Glutamatergic neuron (in vitro differentiated cells): ENCODE measurements around the gene TIMM10. TPM values are rescaled to one million over a fixed set of nuclear protein-coding genes. Genes with fewer than 3 reads are reported as not detected.
A peak's percentile ranks its signal among the peaks of the same experiment; 100 is the strongest.

ENCODE experiments used
- DNase-seq: peaks from one replicate; pipeline ENCODE4 v3.0.0; 2022
- H3K27ac Mint-ChIP-seq: one replicate; pipeline ENCODE4 v1.8.0; 2020; ENCODE audit warnings: mild to moderate bottlenecking, mixed read lengths, inconsistent platforms; ENCODE audit not compliant: unreplicated experiment
- H3K27me3 Mint-ChIP-seq: one replicate; pipeline ENCODE4 v1.8.0; 2020; ENCODE audit warnings: mild to moderate bottlenecking, moderate library complexity, mixed read lengths, inconsistent platforms; ENCODE audit not compliant: unreplicated experiment
- H3K36me3 Mint-ChIP-seq: one replicate; pipeline ENCODE4 v1.8.0; 2020; ENCODE audit warnings: mild to moderate bottlenecking, mixed read lengths, inconsistent platforms; ENCODE audit not compliant: unreplicated experiment
- H3K4me1 Mint-ChIP-seq: one replicate; pipeline ENCODE4 v1.8.0; 2020; ENCODE audit warnings: mild to moderate bottlenecking, low read depth, mixed read lengths, inconsistent platforms; ENCODE audit not compliant: unreplicated experiment
- H3K4me3 Mint-ChIP-seq: one replicate; pipeline ENCODE4 v1.8.0; 2020; ENCODE audit warnings: mild to moderate bottlenecking, mixed read lengths, inconsistent platforms; ENCODE audit not compliant: unreplicated experiment
- H3K9me3 Mint-ChIP-seq: one replicate; pipeline ENCODE4 v1.8.0; 2020; ENCODE audit warnings: mild to moderate bottlenecking, moderate library complexity, mixed read lengths, inconsistent platforms; ENCODE audit not compliant: unreplicated experiment
- CTCF ChIP-seq: fragments of 200-600 bp; sonication (generic); IDR thresholded peaks from one replicate; pipeline ENCODE4 v1.5.0; 2021; ENCODE audit not compliant: partially characterized antibody, unreplicated experiment
- total RNA-seq: library from RNA; stranded (reverse); fragmentation: NEBNext Ultra II Directional; extraction: Animal tissue kit (Norgen Biotek cat#: 25700); gene quantifications from one replicate; pipeline ENCODE4 v1.2.1, GENCODE V29; 2021; ENCODE audit not compliant: unreplicated experiment

Gene TIMM10
- total RNA-seq, 1 donor from 2014 or later: 51.2 TPM

GRCh38 chr11:57513911-57514537 is 16.5 kb downstream of the TIMM10 start:
- peak overlapping the region; percentile 75 for H3K4me3 Mint-ChIP-seq
- H3K36me3 Mint-ChIP-seq: no peaks in the 10 kb centered on the region
- H3K27ac Mint-ChIP-seq: no peak overlapping the region
- peaks cover 17% of the 10 kb centered on the region for H3K27me3 Mint-ChIP-seq
- H3K4me1 Mint-ChIP-seq: no peaks in the 10 kb centered on the region
- peaks cover 2% of the 10 kb centered on the region for H3K9me3 Mint-ChIP-seq
- peak; percentile 42 for DNase-seq
- TF ChIP-seq CTCF: no peak

GRCh38 chr11:57513452-57513795 is 17.1 kb downstream of the TIMM10 start:
- Mint-ChIP-seq H3K4me3 (no peak overlapping the region), H3K27ac (no peak overlapping the region), H3K36me3 (no peaks in the 10 kb centered on the region), H3K4me1 (no peaks in the 10 kb centered on the region), H3K9me3 (peaks cover 2% of the 10 kb centered on the region), H3K27me3 (peaks cover 15% of the 10 kb centered on the region)
- DNase-seq: no peak
- TF ChIP-seq CTCF: no peak

- Mint-ChIP-seq H3K4me1 (no peaks in the 10 kb centered on the region), H3K36me3 (no peaks in the 10 kb centered on the region), H3K27me3 (peaks cover 15% of the 10 kb centered on the region), H3K9me3 (peaks cover 2% of the 10 kb centered on the region), H3K27ac (no peak overlapping the region), H3K4me3 (no peak overlapping the region)
- no peak for TF ChIP-seq CTCF
- no peak for DNase-seq
Observed at GRCh38 chr11:57512646-57513451, 17.7 kb downstream of the TIMM10 start.

GRCh38 chr11:57511741-57512430 is 18.7 kb downstream of the TIMM10 start:
- no peak for DNase-seq
- no peak for TF ChIP-seq CTCF
- H3K4me3 Mint-ChIP-seq: no peak overlapping the region
- peaks cover 2% of the 10 kb centered on the region for H3K9me3 Mint-ChIP-seq
- no peaks in the 10 kb centered on the region for H3K4me1 Mint-ChIP-seq
- H3K36me3 Mint-ChIP-seq: no peaks in the 10 kb centered on the region
- H3K27ac Mint-ChIP-seq: no peak overlapping the region
- H3K27me3 Mint-ChIP-seq: peaks cover 15% of the 10 kb centered on the region
